Thoracic aorta (tissue), 2 donors: ENCODE data around the gene MED12L. TPM values are rescaled to one million over a fixed set of nuclear protein-coding genes. Genes with fewer than 3 reads are reported as not detected.

ENCODE experiments used
- ATAC-seq: fragments of 150-250 bp; one replicate; pipeline ENCODE4 v1.8.0; 2017; ENCODE audit warnings: low read depth; ENCODE audit not compliant: insufficient number of reproducible peaks, low FRiP score
- DNase-seq: peaks from one replicate; pipeline ENCODE4 v3.0.0-alpha.2; 2020; ENCODE audit warnings: low spot score
- H3K27ac ChIP-seq, 2 donors: fragments of 200-600 bp; sonication (generic); 1 replicate in 1 of 2; 2 replicates in 1 of 2; pipeline ENCODE4 v1.5.1; 2016; ENCODE audit warnings: mild to moderate bottlenecking in 2 of 2, moderate library complexity in 2 of 2
- H3K27me3 ChIP-seq: fragments of 200-600 bp; sonication (generic); replicated peaks from 2 replicates; pipeline ENCODE4 v1.6.0; 2016; ENCODE audit warnings: mild to moderate bottlenecking; ENCODE audit not compliant: insufficient read depth
- H3K36me3 ChIP-seq: fragments of 200-600 bp; sonication (generic); one replicate; pipeline ENCODE4 v1.5.1; 2016
- H3K4me1 ChIP-seq, 2 donors: fragments of 200-600 bp; sonication (generic); 1 replicate in 1 of 2; 2 replicates in 1 of 2; pipeline versions ENCODE4 v1.5.1 to v1.6.0; 2016; ENCODE audit warnings: low read depth in 2 of 2, mild to moderate bottlenecking in 1 of 2; ENCODE audit not compliant: control insufficient read depth in 1 of 2
- H3K4me3 ChIP-seq: fragments of 200-600 bp; sonication (generic); 2 replicates; pipeline ENCODE4 v1.5.1; 2016; ENCODE audit warnings: mild to moderate bottlenecking
- H3K9me3 ChIP-seq: fragments of 200-600 bp; sonication (generic); 2 replicates; pipeline ENCODE4 v1.5.1; 2016
- total RNA-seq, 2 donors: library from RNA; depleted of rRNA; stranded (reverse); fragments of >200 nt; gene quantifications; one replicate each; pipeline versions ENCODE4 v1.1.0 to v1.2.3, GENCODE V29; 2016
- TF ChIP-seq, protein P1 (sequence below): fragments of 200-600 bp; sonication (generic); IDR thresholded peaks from one replicate; pipeline ENCODE4 v1.5.1; 2019; ENCODE audit warnings: antibody characterized with exemption

Gene MED12L
- total RNA-seq, 2 donors from 2014 or later: 0.27 to 2.0 TPM

GRCh38 chr3:151106311-151106710, 20.8 kb downstream of the MED12L start:
- no peaks in the 10 kb centered on the region for H3K36me3 ChIP-seq
- H3K4me1 ChIP-seq: no peaks in the 10 kb centered on the region
- no peaks in the 10 kb centered on the region for H3K9me3 ChIP-seq
- DNase-seq (no peak), ATAC-seq (no peak)
- no peak overlapping the region for H3K4me3 ChIP-seq
- H3K27ac ChIP-seq: no peak overlapping the region
- TF ChIP-seq, protein P1, sequence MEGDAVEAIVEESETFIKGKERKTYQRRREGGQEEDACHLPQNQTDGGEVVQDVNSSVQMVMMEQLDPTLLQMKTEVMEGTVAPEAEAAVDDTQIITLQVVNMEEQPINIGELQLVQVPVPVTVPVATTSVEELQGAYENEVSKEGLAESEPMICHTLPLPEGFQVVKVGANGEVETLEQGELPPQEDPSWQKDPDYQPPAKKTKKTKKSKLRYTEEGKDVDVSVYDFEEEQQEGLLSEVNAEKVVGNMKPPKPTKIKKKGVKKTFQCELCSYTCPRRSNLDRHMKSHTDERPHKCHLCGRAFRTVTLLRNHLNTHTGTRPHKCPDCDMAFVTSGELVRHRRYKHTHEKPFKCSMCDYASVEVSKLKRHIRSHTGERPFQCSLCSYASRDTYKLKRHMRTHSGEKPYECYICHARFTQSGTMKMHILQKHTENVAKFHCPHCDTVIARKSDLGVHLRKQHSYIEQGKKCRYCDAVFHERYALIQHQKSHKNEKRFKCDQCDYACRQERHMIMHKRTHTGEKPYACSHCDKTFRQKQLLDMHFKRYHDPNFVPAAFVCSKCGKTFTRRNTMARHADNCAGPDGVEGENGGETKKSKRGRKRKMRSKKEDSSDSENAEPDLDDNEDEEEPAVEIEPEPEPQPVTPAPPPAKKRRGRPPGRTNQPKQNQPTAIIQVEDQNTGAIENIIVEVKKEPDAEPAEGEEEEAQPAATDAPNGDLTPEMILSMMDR: no peak
- no peaks in the 10 kb centered on the region for H3K27me3 ChIP-seq

DNA sequence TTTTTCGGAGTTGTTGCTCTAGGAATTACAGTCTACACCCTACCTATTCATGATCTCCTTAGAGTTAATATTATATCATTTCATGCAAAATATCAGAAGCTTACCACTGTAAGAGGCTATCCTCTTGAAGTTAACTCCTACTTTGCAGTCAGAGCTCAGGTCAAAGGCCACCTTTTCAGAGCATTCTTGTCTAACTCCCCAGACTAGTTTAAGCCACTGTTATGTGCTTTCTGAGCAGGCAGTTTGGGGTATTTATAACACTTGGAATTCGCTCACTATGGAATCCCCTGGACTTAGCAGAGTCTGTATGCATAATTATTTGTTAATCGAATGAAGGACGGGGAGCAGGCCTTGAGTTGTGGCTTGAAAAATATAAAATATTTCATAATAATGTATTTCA, 21.7 kb downstream of the MED12L start:
- Histone ChIP-seq H3K27ac (no peak overlapping the region), H3K27me3 (no peaks in the 10 kb centered on the region), H3K36me3 (no peaks in the 10 kb centered on the region), H3K9me3 (no peaks in the 10 kb centered on the region), H3K4me3 (no peak overlapping the region), H3K4me1 (no peaks in the 10 kb centered on the region)
- ATAC-seq: no peak
- TF ChIP-seq, protein P1: no peak
- DNase-seq: no peak

GRCh38 chr3:151107701-151108100, 22.2 kb downstream of the MED12L start:
- H3K27ac ChIP-seq: no peak overlapping the region
- no peak for DNase-seq
- no peak overlapping the region for H3K4me3 ChIP-seq
- ATAC-seq: no peak
- TF ChIP-seq, protein P1: no peak
- no peaks in the 10 kb centered on the region for H3K27me3 ChIP-seq
- H3K9me3 ChIP-seq: no peaks in the 10 kb centered on the region
- no peaks in the 10 kb centered on the region for H3K36me3 ChIP-seq
- no peaks in the 10 kb centered on the region for H3K4me1 ChIP-seq

GRCh38 chr3:151109286-151109800, 23.9 kb downstream of the MED12L start:
- Histone ChIP-seq H3K4me1 (no peaks in the 10 kb centered on the region), H3K27ac (no peak overlapping the region), H3K9me3 (no peaks in the 10 kb centered on the region), H3K36me3 (no peaks in the 10 kb centered on the region), H3K4me3 (no peak overlapping the region), H3K27me3 (no peaks in the 10 kb centered on the region)
- TF ChIP-seq, protein P1: no peak
- DNase-seq (no peak), ATAC-seq (no peak)

GRCh38 chr3:151112731-151113130, 27.3 kb downstream of the MED12L start:
- no peak overlapping the region for H3K27ac ChIP-seq
- no peak overlapping the region for H3K4me3 ChIP-seq
- no peaks in the 10 kb centered on the region for H3K4me1 ChIP-seq
- no peaks in the 10 kb centered on the region for H3K27me3 ChIP-seq
- no peaks in the 10 kb centered on the region for H3K36me3 ChIP-seq
- no peak for ATAC-seq
- H3K9me3 ChIP-seq: no peaks in the 10 kb centered on the region
- TF ChIP-seq, protein P1: no peak
- no peak for DNase-seq
